GM18873 (cell line): ENCODE data around the gene SCPEP1.
"Not testable (repeated sequence)": the region's sequence is repeated elsewhere in the genome, so short reads cannot be mapped to it uniquely, and the experiment has no call there.

Experiments used
- ATAC-seq: cut with Tn5 transposase; IDR thresholded peaks from one replicate; pipeline ENCODE4 v1.9.1; 2021; ENCODE audit warnings: mild to moderate bottlenecking, moderate library complexity, moderate number of reproducible peaks; ENCODE audit not compliant: unreplicated experiment, low FRiP score

The SCPEP1 gene

DNA sequence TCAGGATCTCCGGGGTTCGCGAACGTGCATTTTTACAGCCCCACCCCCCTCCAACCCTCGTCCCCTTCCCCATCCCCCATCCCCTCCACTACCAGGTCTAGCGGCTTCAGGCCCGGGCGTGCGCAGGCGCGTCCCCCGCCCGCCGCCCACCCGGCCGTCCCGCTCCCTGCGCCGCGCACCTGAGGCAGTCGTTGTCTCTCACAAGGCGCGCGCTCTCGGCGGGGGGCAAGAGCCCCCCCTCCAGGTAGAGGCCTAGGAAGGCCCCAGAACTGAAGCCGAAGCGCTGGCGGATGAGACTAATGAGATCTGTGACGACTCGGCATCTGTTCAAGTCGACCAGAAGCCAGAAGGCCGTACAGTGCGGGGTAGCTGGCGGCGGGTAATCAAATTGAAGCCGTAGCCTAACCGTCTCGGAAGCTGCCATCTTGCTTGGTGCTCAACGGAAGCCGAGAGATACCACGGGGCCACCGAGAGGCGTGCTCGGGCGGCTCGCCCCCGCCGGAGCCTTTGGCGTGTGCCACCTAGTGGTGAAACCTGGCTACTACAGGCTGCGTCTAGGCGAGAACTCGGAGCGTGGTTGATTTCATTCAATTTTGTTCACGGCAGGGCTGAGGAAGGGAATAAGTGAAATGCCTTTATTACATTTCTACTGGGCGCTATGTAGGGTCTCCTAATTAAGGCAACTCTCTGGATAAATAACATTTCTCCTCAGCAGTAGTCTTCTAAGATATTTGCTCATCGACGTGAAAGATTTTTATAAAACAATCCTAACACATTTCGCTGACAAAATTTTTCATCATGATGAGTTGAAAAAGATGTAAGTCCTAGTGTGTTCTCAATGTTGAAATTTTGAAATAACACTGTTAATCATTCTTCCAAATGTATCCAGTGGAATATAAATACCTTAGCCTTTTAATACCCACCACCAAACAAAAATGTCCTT lies 17.1 kb upstream of the SCPEP1 start, which contains the start of gene COIL:
TSS of gene COIL (minus strand) at position 455 of the 943 bp plus-strand sequence. CDS start at position 424, 31 bp downstream.
- ATAC-seq, result peak; percentile 84

DNA sequence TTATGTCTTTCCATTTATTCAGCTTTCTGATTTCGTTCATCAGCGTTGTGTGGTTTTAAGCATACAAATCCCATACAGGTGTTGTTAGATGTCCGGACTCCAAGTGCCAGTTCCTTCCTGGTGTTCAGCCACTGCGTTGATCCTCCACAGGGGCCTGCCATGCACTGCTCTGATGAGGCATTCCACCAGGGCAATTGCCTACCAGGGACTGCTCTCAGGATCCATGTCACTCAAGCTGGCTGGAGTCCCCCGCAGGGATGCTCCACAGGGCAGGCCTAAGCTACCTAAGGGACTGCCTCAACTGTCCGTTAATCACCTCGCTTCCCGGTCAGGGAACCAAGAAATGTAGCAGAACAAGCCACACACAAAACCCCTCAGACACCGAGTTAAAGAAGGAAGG lies 12.7 kb upstream of the SCPEP1 start:
- not testable (repeated sequence) for ATAC-seq

DNA sequence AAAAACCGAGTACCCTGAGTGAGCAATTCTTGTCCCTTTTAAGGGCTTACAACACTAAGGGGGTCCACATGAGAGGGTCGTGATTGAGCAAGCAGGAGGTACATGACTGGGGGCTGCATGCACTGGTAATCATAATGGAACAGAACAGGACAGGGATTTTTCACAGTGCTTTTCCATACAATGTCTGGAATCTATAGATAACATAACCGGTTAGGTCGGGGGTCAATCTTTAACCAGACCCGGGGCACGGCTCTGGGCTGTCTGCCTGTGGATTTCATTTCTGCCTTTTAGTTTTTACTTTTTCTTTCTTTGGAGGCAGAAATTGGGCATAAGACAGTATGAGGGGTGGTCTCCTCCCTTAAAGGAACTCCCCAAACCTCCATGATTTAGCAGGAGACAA lies 12.2 kb upstream of the SCPEP1 start:
- ATAC-seq, result not testable (repeated sequence)

DNA sequence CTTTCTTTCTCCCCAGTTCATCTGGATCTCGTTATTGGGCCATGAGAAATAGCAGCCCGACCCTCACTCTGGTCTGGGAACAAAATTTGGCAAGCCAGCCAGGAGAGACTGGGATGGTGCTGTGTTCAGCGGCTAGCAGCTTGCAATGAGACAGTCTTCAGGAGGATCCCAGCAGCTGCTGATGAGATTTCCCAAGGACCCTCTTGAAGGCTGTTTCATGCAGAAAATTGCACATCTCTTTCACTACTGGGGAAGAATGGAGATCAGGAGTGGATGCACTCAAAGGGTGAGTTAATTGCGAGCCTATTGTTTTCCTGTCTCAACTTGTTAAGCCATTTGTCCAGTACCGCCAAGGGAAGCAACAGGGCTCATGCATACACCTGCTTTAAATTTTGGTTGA lies 11.6 kb upstream of the SCPEP1 start:
- no peak for ATAC-seq

DNA sequence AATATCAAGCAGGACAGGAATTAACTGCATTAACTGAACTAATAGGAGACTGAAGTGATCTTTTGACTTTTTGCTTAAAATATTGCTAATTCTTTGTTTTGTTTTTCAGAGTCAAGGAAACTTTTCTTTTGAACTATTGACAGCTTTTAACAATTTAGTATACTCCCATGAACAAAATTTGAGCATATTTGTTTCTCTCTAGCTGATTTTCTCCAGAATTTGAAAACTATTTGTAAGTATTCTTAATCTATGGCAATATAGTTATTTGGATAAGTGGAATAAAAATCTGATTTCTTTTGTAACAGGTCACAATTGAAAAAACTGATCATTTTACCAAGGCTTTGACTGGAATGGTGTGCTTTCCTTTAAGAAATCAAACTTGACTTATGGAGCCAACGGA lies 7.0 kb upstream of the SCPEP1 start:
- no peak for ATAC-seq

DNA sequence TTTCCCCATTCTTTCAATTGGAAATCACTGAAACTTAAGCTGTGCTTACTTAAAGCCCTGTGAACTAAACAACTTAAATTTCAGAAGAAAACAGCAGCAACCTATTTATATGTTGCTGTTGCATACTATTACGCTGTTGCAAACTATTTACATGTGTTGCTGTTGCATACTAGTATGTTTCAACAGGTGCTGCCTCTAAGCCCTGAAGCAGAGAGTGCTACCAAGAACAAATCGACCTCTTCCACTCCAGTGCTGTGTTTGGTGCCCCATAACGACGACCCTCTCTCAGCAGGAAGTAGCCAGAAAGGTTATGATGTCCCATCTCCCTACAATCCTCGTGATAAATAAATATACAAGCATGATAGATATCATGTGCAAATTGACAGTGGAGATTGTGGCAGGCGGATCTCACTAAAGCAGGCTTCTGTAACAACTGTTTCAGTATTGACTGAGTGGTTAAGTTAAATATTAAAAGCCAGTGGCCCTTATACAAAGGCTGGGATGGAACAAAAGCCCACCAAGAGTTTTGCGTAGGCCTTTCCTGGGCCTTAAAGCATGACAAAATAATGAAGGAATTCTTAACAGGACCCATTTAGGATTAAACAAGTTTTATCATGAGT lies 5.7 kb upstream of the SCPEP1 start:
- ATAC-seq, result no peak

DNA sequence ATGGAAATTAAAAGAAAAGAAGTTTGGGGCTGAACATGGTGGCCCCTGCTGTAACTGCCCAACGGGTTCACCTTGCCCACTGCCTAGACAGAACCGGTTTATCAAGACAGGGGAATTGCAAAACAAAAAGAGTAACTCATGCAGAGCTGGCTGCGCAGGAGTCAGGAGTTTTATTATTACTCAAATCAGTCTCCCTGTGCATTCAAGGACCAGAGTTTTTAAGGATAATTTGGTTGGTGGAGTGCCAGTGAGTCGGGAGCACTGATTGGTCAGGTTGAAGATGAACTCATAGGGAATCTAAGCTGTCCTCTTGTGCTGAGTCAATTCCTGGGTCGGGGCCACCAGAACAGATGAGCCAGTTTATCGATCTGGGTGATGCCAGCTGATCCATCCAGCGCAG lies 4.4 kb upstream of the SCPEP1 start:
- ATAC-seq, result no peak

DNA sequence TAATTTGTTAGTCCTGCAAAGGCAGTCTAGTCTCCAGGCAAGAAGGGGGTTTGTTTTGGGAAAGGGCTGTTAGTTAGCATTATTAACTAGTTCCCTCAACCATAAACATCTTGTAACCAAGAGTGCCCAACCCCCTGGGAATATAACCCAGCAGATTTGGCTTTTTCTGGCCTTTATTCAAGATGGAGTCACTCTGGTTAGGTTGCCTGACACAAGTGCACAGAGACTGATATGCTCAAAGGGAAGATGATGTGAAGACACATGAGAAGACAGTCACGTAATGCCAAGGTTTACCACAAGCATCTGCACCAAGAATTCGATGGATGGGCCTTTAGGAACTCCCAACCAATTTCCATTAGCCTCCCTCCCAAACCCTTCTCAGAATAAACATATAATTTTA lies 3.9 kb upstream of the SCPEP1 start:
- no peak for ATAC-seq

DNA sequence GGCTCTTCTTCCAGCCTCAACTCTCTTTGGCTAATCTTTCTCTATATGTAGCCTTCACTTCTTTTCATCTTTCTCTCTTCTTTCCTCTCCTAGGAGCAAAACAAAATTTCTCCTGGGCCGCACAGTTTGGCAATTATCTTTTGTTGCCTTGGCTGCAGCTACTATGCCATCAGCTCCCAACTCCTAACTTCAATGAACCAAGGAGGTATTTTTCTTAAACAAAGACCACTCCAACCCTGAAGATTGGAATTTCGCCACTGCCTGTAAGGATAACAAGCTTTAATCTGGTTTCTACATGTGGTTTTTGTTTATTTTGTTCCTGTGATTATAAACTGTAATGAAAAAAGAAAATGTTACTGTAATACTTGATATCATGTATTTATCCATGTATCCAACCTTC lies 2.3 kb upstream of the SCPEP1 start:
- ATAC-seq, result no peak

DNA sequence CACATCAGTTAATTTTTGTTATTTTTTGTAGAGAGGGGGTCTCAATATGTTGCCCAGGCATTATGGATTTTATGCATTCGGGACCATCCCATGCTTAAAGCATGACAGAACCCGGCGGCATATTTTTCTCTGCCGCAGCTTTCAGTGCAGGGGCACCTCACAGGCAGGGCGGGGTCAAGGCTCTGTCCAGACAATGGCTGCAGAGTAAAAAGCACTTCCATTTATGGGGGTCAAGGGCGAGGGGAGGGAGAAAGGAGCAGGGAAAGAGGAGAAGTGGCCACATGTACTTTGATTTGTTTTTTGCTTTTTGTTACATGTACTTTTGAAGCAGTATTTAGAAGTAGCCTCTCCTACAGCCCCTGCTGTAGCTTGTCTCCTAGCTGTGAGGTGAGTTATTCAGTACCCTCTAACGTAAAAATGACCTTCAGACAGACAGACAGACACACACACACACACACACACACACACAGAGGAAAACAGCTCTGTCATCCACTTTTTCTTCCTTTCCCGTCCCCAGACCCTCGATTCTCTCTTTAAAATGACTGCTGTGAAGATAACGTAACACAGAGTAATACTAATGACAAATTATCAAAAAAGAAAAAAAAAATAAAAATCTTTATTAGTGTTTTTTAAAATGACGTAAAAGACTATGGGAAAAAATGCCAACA lies 856 bp upstream of the SCPEP1 start:
- no peak for ATAC-seq

DNA sequence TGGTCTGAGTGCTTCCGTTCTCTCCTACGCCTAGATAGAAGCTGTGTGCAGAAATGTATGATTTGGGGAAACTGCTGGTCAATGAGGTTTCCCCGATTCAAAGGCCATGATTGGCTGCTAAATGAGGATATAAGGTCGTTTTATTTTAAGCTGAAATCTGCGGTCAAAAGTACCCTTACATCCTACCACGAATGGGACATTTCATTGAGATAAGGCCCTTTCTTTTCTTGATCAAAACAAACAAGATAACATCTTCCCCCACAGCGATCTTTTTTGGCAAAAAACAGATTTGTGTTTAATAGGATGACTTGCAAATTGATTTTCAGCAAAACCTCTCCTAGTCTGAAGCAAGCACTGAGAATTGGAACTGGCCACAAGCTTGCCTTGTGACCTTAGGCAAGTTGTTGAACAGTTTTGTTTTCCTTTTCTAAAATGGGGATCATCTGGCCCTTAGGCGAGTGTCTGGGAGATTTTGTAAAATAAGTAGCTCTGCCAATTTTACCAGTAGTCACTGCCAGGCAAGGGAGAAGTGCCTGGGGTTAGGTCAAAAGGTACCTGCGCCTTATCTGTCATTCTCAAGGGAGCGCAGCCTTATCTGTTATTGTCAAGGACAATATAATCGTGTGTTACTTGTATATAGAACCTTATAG lies 635 bp downstream of the SCPEP1 start:
- ATAC-seq, result no peak

DNA sequence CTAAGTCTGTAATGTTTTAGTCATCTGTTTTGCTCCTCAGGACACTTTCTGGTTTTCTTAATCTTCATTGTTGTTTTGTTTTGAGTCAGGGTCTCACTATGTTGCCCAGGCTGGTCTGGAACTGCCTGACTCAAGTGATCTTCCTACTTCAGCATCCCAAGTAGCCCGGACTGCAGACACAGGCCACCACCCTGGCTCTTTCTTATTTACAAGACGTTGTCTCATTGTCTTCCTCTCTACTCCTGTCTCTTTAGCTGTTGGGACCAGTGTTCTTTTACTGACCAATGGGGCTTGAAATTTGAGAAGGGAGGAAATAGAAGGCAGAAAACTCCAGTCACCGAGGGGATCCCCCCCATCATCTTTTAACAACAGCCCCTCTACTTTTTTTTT lies 1.2 kb downstream of the SCPEP1 start:
- ATAC-seq, result no peak

DNA sequence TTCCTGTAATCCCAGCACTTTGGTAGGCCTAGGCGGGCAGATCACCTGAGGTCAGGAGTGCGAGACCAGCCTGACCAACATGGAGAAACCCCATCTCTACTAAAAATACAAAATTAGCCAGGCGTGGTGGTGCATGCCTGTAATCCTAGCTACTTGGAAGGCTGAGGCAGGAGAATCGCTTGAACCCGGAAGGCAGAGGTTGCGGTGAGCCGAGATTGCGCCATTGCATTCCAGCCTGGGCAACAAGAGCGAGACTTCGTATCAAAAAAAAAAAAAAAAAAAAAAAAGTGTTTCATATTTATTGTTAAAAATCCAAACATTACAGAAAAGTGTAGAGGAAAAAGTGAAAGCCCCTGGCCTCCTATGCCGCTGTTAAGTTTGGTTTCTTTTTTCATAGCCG lies 2.6 kb downstream of the SCPEP1 start:
- not testable (repeated sequence) for ATAC-seq

DNA sequence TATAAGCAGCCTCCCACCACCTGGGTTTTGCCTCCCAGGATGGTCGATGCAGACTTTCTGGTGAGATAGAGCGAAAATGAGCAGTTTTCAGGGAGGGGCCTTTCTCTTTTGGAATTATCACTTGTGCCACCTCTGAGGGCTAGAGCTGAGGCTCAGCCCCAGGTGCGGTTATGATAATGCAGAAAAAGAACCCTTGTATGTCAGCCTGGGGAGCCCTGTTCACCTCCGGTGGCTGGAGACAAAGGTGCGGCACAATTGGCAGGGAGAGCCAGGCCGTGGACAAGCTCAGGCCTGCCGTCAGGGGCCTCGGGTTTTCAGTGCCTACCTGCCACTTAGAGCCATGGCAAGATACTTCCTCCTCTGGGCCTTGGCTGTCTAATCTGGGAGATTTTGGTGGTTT lies 4.4 kb downstream of the SCPEP1 start:
- ATAC-seq, result no peak

DNA sequence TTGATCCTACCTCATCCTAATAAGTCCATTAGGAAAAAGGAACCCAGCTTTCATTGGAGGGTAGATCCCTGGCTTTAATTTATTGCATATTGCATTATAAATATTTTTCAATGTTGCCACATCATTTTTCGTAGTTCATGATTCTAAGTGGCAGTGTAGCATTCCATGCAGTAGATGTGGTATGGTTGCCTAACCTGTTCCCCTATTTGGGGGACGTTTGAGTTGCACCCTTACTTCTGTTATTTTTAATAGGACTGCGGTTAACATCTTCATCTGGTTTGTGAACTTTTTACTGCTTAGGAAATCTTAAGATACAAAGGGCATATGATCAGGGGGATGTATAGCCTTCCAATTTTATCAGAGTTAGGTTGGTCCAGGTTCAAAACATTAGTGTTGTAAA lies 5.4 kb downstream of the SCPEP1 start:
- ATAC-seq, result no peak

DNA sequence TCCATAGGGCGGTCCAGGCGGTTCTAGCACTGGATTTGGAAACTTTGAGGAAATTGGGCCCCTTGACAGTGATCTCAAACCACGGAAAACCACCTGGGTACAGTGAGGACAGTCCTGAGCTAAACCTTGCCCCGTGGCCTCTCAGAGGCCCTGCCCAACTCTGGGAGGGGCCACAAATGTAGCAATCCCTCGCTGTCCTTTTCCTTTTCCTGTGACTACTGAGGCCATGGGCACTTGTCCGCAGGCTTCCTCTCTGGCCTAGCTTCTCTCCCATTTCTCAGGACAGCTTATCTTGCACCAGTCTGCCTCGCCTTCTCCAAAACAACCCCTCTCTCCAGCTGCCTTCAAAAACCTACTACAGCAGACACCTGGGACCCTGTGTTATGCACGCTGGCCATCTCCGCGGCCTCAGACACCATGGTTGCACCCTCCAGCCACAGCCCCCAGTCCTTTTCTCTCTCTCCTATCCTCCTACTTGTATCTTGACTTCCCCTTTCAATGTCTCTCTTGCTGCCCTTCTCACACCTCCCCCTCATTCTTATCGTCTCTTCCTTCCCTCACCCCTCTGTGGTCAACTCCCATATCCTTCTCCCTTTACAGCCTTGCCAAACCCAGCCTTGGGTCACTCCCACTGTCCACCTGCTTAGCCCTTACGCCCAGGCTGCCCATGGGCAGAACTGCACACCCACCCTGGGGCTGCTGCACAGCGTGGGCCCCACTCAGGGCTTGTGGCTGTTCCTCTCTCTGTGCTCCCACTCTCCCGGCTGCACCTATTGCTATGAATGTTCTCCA lies 7.6 kb downstream of the SCPEP1 start:
- ATAC-seq, result no peak

DNA sequence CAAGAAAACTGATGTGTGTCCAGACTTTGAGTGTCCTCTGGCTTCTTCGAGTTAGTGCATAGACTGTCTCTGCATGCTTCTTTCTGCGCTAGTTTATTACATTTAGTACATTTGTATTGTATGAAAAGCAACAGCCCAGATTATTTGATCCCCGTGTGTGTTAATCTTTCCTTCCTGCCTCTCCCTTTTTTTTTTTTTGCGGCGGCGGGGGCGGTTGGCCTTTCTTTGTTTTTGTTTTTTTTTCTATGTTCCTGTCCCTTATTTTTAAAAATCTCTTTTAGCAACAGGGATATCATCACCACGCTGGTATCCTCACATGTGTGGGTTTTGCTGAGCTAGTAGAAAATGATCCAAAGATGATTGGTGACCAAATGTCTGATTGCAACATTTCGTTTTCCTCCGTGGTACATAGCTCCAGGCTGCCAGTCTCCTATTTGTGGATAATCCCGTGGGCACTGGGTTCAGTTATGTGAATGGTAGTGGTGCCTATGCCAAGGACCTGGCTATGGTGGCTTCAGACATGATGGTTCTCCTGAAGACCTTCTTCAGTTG lies 9.4 kb downstream of the SCPEP1 start:
- ATAC-seq, result no peak

DNA sequence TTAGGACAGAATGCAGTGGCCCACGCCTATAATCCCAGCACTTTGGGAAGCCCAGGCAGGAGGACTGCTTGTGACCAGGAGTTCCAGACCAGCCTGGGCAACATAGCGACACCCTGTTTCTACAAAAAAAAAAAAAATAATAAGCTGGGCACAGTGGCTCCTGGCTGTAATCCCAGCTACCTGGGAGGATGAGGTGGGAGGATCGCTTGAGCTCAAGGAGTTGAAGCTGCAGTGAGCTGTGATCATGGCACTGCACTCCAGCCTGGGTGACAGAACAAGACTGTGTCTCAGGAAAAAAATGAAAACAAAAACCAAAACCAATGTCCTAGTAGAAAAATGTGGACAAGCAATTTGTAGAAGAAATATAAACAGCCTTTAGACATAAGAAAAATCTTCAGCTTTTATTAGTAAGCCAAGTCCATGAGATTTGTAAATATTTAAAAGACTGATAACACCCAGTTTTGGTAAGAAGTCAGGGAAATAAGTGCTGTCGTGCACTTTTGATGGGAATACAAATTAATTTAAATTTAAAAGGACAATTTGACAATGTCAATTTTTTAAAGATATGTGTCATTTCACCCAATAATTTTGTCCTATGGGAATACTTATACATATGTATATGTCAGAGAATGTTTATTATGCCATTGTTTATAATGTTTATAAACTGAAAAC lies 11.1 kb downstream of the SCPEP1 start:
- no peak for ATAC-seq

DNA sequence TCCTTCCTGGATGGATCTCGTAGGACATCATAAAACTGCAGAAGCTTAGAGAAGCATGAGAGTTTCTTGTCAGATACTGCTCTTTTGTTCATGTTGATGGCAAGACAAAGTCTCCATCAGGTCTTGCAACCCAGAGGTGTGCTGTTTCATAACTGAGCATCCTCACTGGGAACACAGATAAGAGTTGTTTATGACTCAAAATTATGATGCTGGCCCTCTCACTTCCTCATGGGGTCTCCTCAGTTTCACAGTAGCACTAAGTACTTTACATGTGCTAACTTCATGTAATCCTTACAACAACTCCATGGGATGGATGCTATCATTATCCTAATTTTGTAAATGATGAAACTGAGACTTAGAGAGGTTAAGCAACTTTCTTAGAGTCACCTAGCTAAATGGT lies 14.4 kb downstream of the SCPEP1 start:
- ATAC-seq, result no peak
